Cardiac fibroblast (primary cell): Measurements from ENCODE around the gene COG5.
A peak's percentile ranks its signal among the peaks of the same experiment; 100 is the strongest.

Experiments used
- DNase-seq, 2 donors: peaks; one replicate each; pipeline versions ENCODE4 v3.0.0 to v3.0.0-alpha.2; 2010; ENCODE audit warnings: low read depth in 2 of 2
- H3K4me3 ChIP-seq, 2 donors: replicated peaks in 1 of 2; 1 replicate in 1 of 2; 2 replicates in 1 of 2; pipeline ENCODE4 v1.5.1; 2011; ENCODE audit warnings: low read depth in 2 of 2, low read length in 2 of 2, mild to moderate bottlenecking in 2 of 2, moderate library complexity in 1 of 2
- CTCF ChIP-seq: IDR thresholded peaks from one replicate; pipeline ENCODE4 v1.5.1; 2011; ENCODE audit warnings: low read depth, mild to moderate bottlenecking, low read length, inconsistent platforms

Gene COG5

DNA sequence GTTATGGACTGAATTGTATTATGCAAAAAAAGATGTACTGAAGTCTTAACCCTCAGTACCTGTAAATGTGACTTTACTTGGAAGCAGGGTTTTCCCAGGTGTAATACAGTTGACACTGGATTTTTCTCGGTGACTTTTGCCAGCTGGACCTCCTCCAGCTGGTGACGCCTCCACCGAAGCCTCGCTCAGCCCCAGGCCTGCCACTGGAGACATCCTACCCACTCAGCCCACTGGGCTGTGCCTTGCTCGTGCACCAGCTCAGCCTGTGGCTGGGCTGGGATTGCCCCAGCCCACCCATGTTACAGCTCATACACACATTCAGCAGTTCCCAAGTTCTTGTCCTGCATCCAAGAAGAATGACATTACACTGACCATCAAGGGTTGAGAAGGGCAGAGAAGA lies 136.3 kb downstream of the COG5 start:
- DNase-seq = no peak
- H3K4me3 ChIP-seq = no peak overlapping the region
- TF ChIP-seq CTCF = no peak

DNA sequence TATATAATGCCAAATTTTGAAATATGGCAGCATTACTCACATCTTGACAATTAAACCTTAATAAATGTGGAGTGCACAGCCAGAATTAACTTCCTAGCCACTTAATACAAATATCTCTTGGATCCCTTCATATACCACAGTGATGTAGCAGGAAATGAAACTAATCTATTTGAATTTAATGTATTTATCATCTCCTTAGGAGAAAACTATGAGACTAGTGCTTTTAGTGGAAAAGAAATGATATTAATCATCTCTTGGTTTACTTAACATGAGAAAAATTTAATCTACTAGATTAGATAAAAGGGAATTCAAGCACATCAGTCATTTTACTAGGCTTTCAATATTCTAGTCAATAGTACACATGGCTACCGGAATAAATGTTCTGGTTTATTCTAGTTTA lies 149.5 kb downstream of the COG5 start:
- TF ChIP-seq CTCF = no peak
- no peak overlapping the region for H3K4me3 ChIP-seq
- no peak for DNase-seq

- no peak for TF ChIP-seq CTCF
- DNase-seq = peak in 1 of 2 donors; percentile 30
- no peak overlapping the region for H3K4me3 ChIP-seq
Observed at GRCh38 chr7:107408349-107408748, 155.4 kb downstream of the COG5 start.

DNA sequence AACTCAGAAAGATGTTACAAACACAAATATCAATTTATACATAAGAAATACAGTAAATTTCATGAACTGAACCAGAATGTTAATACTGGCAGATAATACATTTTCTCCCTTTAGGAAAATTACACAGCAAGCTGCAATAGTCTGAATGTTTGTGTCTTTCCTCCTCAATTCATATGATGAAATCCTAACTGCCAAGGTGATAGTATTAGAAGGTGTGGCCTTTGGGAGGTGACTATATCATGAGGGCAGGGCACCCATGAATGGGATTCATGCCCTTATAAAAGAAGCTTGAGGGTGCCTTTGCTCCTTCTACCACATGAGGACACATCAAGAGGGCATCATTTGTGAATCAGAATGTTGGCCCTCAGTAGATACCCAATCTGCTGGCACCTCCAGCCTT lies 158.2 kb downstream of the COG5 start:
- no peak for TF ChIP-seq CTCF
- H3K4me3 ChIP-seq = no peak overlapping the region
- DNase-seq = no peak

- no peak for TF ChIP-seq CTCF
- DNase-seq = no peak
- no peak overlapping the region for H3K4me3 ChIP-seq
Observed at GRCh38 chr7:107404740-107405537, 158.8 kb downstream of the COG5 start.

GRCh38 chr7:107398161-107398560 lies 165.6 kb downstream of the COG5 start:
- TF ChIP-seq CTCF = no peak
- no peak overlapping the region for H3K4me3 ChIP-seq
- no peak for DNase-seq

DNA sequence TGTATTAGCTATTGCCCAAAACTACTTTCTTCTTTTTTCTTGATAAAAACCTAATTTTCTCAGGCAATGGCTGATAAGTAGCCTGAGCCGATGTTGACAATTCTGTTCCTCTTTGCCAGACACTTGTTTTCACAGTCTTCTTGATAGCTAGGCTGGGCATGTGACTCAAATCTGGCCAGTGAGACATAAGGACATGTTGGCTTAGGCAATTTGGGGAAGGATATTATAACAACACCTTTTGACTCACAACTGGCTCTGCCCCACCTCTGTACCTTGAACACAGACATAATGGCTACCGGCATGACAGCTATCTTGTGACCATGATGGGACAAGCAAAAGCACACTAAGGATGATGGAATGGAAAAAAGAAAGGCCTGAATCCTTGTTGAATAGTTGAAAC lies 166.7 kb downstream of the COG5 start:
- H3K4me3 ChIP-seq = no peak overlapping the region
- DNase-seq = peak in 1 of 2 donors; percentile 4
- no peak for TF ChIP-seq CTCF
